ENCODE measurements around the gene PCID2.

The PCID2 gene

GRCh38 chr13:113219256-113219940 is 10.9 kb upstream of the PCID2 start:
- no peak for DNase-seq

GRCh38 chr13:113218586-113218985 is 10.1 kb upstream of the PCID2 start:
- no peak for DNase-seq

GRCh38 chr13:113216254-113217048 is 8.0 kb upstream of the PCID2 start:
- DNase-seq: peak; percentile 43 to 90 (median 77)

- DNase-seq: peak in 1 of 3 experiments; percentile 17
Observed at GRCh38 chr13:113211774-113212173, 3.3 kb upstream of the PCID2 start.

GRCh38 chr13:113210833-113211232 is 2.4 kb upstream of the PCID2 start:
- DNase-seq: no peak

GRCh38 chr13:113209759-113210421 is 1.4 kb upstream of the PCID2 start:
- DNase-seq: peak; percentile 58 to 88 (median 79)

GRCh38 chr13:113209336-113209758 is 878 bp upstream of the PCID2 start, which contains the start of gene CUL4A:
CUL4A (plus strand) TSS chr13:113209613; CDS start chr13:113209628, 15 bp downstream.
- peak; percentile 88 to 96 (median 93) for DNase-seq

- DNase-seq: peak in 2 of 3 experiments; percentile 52 to 84
Observed at GRCh38 chr13:113207890-113208420, 514 bp downstream of the PCID2 start.

GRCh38 chr13:113207460-113207859 is 1.0 kb downstream of the PCID2 start:
- DNase-seq: no peak

GRCh38 chr13:113205428-113205931 is 3.0 kb downstream of the PCID2 start:
- DNase-seq: no peak

- no peak for DNase-seq
Observed at GRCh38 chr13:113204378-113204734, 4.1 kb downstream of the PCID2 start.

- DNase-seq: no peak
Observed at GRCh38 chr13:113203507-113204377, 4.7 kb downstream of the PCID2 start.

- DNase-seq: no peak
Observed at GRCh38 chr13:113202912-113203311, 5.6 kb downstream of the PCID2 start.

- DNase-seq: no peak
Observed at GRCh38 chr13:113201815-113202214, 6.7 kb downstream of the PCID2 start.

- DNase-seq: no peak
Observed at GRCh38 chr13:113196970-113197737, 11.3 kb downstream of the PCID2 start.

- DNase-seq: no peak
Observed at GRCh38 chr13:113195360-113195759, 13.1 kb downstream of the PCID2 start.

GRCh38 chr13:113192902-113193301 is 15.6 kb downstream of the PCID2 start:
- no peak for DNase-seq

- no peak for DNase-seq
Observed at GRCh38 chr13:113192279-113192678, 16.2 kb downstream of the PCID2 start.

GRCh38 chr13:113190181-113190580 is 18.3 kb downstream of the PCID2 start:
- no peak for DNase-seq

- peak in 1 of 3 experiments; percentile 21 for DNase-seq
Observed at GRCh38 chr13:113187883-113188665, 20.4 kb downstream of the PCID2 start.

Data from NCI-H1417 (cell line).